Gastroesophageal sphincter (tissue), 2 donors: ENCODE data around the gene CSRNP3.

Source experiments
- POLR2A ChIP-seq, 2 donors: fragments of 450-650 bp; IDR thresholded peaks; one replicate each; pipeline ENCODE4 v1.6.1; 2017; ENCODE audit warnings: antibody characterized with exemption in 2 of 2, mild to moderate bottlenecking in 2 of 2, moderate library complexity in 1 of 2
- POLR2AphosphoS5 ChIP-seq: sonication (generic); formaldehyde crosslinking; IDR thresholded peaks from one replicate; pipeline ENCODE4 v1.6.1; 2017; ENCODE audit warnings: antibody characterized with exemption

- TF ChIP-seq POLR2AphosphoS5: no peak
- TF ChIP-seq POLR2A (IDR thresholded peaks at IDR 0.05): no peak
These were observed 177.9 kb downstream of the CSRNP3 start for GRCh38 chr2:165647409-165647808.
